ENCODE measurements around the gene SPATA3. TPM values are rescaled to one million over a fixed set of nuclear protein-coding genes. Genes with fewer than 3 reads are reported as not detected.
A peak's percentile ranks its signal among the peaks of the same experiment; 100 is the strongest.
"Not testable (repeated sequence)": the region's sequence is repeated elsewhere in the genome, so short reads cannot be mapped to it uniquely, and the experiment has no call there.

Gene SPATA3
- total RNA-seq, 1 experiment from 2014 or later: not detected

DNA sequence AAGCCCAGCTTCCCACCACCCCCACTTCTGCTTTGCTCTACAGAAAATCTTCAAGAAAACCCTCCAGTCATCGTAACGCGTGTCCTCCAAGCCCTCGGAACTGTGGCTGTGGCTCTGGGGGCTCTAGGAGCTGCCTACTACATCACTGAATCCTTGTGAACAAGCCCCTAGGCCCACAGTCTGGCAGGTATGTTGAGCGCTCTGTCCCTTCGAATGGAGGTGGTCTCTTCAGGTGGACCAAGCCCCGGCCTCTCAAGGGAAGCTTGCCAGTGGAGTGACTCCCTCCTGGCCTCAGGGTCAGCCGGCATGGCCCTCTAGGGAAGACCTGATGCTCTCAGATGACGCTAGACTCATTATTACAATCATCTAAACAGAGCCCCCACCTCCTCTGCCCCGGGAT is 6.7 kb downstream of the SPATA3 start:
- Histone ChIP-seq H3K27me3 (replicated peaks; ENCODE audit: control insufficient read depth, insufficient read depth, low read length) (no peaks in the 10 kb centered on the region), H3K36me3 (ENCODE audit: control insufficient read depth, insufficient read depth, low read length) (no peaks in the 10 kb centered on the region), H3K4me1 (peaks cover 11% of the 10 kb centered on the region), H3K9me3 (no peaks in the 10 kb centered on the region), H3K4me3 (ENCODE audit: low read depth, low read length) (no peak overlapping the region)
- no peak for DNase-seq
- ChIA-PET POLR2A (no interaction called here), CTCF (no interaction called here)
- no TSS peak for BruUV-seq (replicated peaks)
- Mint-ChIP-seq H3K36me3 (ENCODE audit: insufficient read depth, unreplicated experiment) (peaks cover 30% of the 10 kb centered on the region), H3K4me1 (ENCODE audit: low read depth, unreplicated experiment) (peaks cover 25% of the 10 kb centered on the region), H3K4me3 (ENCODE audit: unreplicated experiment) (no peak overlapping the region), H3K27ac (ENCODE audit: unreplicated experiment) (no peak overlapping the region), H3K9me3 (ENCODE audit: unreplicated experiment) (peaks cover 23% of the 10 kb centered on the region), H3K27me3 (ENCODE audit: insufficient read depth, unreplicated experiment) (no peaks in the 10 kb centered on the region)
- intact Hi-C loops (cut with micrococcal nuclease; ENCODE audit: unreplicated experiment): no loop called here
- TF ChIP-seq, protein P1, sequence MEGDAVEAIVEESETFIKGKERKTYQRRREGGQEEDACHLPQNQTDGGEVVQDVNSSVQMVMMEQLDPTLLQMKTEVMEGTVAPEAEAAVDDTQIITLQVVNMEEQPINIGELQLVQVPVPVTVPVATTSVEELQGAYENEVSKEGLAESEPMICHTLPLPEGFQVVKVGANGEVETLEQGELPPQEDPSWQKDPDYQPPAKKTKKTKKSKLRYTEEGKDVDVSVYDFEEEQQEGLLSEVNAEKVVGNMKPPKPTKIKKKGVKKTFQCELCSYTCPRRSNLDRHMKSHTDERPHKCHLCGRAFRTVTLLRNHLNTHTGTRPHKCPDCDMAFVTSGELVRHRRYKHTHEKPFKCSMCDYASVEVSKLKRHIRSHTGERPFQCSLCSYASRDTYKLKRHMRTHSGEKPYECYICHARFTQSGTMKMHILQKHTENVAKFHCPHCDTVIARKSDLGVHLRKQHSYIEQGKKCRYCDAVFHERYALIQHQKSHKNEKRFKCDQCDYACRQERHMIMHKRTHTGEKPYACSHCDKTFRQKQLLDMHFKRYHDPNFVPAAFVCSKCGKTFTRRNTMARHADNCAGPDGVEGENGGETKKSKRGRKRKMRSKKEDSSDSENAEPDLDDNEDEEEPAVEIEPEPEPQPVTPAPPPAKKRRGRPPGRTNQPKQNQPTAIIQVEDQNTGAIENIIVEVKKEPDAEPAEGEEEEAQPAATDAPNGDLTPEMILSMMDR (IDR thresholded peaks at IDR 0.05; ENCODE audit: insufficient read depth in 1 of 2, low read depth in 1 of 2, low read length in 1 of 2, severe bottlenecking in 1 of 2, unreplicated experiment in 1 of 2): no peak

DNA sequence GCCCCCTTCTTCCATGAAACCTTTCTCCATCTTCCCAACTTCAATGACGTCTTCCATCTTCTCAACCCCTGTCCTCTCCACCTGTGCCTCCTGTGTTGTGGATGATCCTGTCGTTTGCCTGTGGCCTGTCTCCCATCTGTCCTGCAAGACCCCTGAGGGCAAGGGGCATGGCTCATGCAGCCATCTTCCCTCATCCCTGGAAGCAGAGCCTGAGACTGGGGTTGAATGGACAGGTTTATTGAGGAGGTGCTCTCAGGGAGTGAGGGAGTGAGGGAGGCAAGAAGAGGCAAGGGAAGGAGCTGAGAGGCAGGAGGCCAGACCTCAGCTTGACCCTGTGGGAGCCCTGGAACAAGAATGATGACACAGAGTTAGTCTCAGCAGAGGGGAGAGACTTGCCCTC is 7.3 kb downstream of the SPATA3 start:
- intact Hi-C loops (cut with micrococcal nuclease; ENCODE audit: unreplicated experiment): no loop called here
- no TSS peak for BruUV-seq (replicated peaks)
- Histone ChIP-seq H3K9me3 (no peaks in the 10 kb centered on the region), H3K27me3 (replicated peaks; ENCODE audit: control insufficient read depth, insufficient read depth, low read length) (no peaks in the 10 kb centered on the region), H3K4me3 (ENCODE audit: low read depth, low read length) (no peak overlapping the region), H3K4me1 (peaks cover 17% of the 10 kb centered on the region), H3K36me3 (ENCODE audit: control insufficient read depth, insufficient read depth, low read length) (no peaks in the 10 kb centered on the region)
- TF ChIP-seq, protein P1 (IDR thresholded peaks at IDR 0.05; ENCODE audit: insufficient read depth in 1 of 2, low read depth in 1 of 2, low read length in 1 of 2, severe bottlenecking in 1 of 2, unreplicated experiment in 1 of 2): no peak
- ChIA-PET POLR2A (no interaction called here), CTCF (no interaction called here)
- H3K9me3 Mint-ChIP-seq (ENCODE audit: unreplicated experiment): peaks cover 23% of the 10 kb centered on the region
- DNase-seq: no peak
- peaks cover 30% of the 10 kb centered on the region for H3K4me1 Mint-ChIP-seq (ENCODE audit: low read depth, unreplicated experiment)
- H3K27me3 Mint-ChIP-seq (ENCODE audit: insufficient read depth, unreplicated experiment): no peaks in the 10 kb centered on the region
- no peak overlapping the region for H3K4me3 Mint-ChIP-seq (ENCODE audit: unreplicated experiment)
- H3K27ac Mint-ChIP-seq (ENCODE audit: unreplicated experiment): no peak overlapping the region
- peaks cover 30% of the 10 kb centered on the region for H3K36me3 Mint-ChIP-seq (ENCODE audit: insufficient read depth, unreplicated experiment)

DNA sequence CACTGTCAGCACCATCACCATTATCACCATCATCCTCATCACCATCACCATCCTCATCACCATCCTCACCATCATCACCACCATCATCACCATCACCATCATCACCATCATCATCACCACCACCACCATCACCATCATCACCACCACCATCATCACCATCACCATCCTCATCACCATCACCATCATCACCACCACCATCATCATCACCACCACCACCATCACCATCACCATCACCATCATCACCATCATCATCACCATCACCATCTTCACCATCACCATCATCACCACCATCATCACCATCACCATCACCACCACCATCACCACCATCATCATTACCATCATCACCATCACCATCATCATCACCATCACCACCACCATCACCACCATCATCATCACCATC is 9.0 kb downstream of the SPATA3 start:
- H3K4me1 ChIP-seq: peaks cover 34% of the 10 kb centered on the region
- Mint-ChIP-seq H3K4me1 (ENCODE audit: low read depth, unreplicated experiment) (peaks cover 37% of the 10 kb centered on the region), H3K27ac (ENCODE audit: unreplicated experiment) (peak overlapping the region; percentile 43), H3K9me3 (ENCODE audit: unreplicated experiment) (peaks cover 23% of the 10 kb centered on the region), H3K36me3 (ENCODE audit: insufficient read depth, unreplicated experiment) (peaks cover 30% of the 10 kb centered on the region)
- H3K4me3 ChIP-seq (ENCODE audit: low read depth, low read length); CTCF ChIA-PET; DNase-seq; H3K9me3 ChIP-seq; H3K36me3 ChIP-seq (ENCODE audit: control insufficient read depth, insufficient read depth, low read length); H3K4me3 Mint-ChIP-seq (ENCODE audit: unreplicated experiment); H3K27me3 ChIP-seq (replicated peaks; ENCODE audit: control insufficient read depth, insufficient read depth, low read length); intact Hi-C loops (cut with micrococcal nuclease; ENCODE audit: unreplicated experiment); H3K27me3 Mint-ChIP-seq (ENCODE audit: insufficient read depth, unreplicated experiment); POLR2A ChIA-PET; BruUV-seq (replicated peaks): not testable (repeated sequence)

Data from Caco-2 (cell line).